CD4-positive, alpha-beta T cell treated with Interleukin-4 for 1 hour (primary cell): ENCODE data around the gene ZNF568.
A peak's percentile ranks its signal among the peaks of the same experiment; 100 is the strongest.

Experiments used
- DNase-seq, 2 donors: peaks; one replicate each; pipeline ENCODE4 v3.0.0-alpha.2; 2020 to 2022

The ZNF568 gene

DNA sequence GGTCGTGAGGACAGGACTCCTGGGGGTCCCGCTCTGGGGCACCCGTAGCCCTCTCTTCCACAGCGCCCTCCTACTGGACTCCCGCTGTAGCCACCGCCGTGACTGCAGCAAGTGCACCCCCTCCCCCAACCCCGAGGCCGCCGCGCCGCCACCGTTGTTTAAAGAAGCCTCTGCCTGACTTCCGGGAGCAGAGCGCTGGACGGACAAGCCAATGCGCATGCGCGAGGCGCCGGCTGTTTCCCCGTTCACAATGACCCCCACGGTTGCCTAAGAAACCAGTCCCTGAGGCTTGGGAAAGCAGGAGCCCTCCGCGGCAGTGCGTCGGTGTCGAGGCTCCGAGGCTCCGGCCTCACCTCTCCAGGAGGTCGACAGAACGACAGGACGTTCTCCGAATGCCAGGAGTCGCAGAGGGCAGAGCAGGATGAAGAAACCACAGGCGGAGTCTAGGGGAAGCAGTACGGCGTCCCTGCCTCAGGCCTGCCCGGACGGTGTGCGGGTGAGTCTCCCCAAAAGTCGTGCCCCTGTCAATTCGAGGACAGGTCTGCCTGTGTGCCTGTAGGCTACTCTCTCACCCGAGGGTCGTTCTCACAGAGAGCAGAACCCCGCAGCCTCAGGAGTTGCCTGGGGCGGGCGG is 91.6 kb downstream of the ZNF568 start:
- DNase-seq = peak; percentile 46 to 52

DNA sequence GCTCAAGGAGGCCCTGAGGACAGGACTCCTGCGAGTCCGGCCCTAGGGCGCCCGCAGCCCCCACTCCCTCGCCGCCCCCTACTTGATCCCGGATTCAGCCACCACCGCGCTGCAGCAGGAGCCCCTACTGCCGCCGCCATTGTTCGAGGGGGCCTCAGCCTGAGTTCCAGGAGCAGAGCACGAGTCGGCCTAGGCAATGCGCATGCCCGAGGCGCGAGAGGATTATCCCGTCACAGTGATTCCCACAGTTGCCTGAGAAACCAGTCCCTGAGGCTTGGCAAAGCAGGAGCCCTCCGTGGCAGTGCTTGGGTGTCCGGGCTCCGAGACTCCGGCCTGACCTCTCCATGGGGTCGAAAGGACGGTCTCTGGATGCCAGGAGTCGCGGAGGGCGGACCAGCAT is 93.7 kb downstream of the ZNF568 start:
- no peak for DNase-seq

DNA sequence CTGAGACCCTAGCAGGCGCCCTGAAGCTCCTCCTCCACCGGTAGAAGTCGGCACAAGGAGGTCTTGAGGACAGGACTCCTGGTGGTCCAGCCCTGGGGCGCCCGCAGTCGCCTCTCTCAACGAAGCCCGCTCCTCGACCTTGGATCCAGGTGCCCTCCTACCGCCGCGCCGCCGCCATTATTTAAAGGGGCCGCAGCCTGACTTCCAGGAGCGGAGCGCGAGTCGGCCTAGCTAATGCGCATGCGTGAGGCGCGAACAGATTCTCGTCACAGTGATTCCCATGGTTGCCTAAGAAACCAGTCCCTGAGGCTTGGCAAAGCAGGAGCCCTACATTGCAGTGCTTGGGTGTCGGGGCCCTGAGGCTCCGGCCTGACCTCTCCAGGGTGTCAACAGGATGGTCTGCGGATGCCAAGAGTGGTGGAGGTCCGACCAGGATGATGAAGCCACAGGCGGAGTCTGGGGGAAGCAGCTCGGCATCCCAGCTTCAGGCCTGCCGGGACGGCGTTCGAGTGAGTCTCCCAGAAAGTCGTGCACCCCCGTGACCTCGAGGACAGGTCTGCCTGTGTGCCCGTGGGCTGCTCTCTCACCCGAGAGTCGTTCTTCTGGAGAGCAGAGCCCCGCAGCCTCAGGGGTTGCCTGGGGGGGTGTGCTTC is 96.1 kb downstream of the ZNF568 start:
- no peak for DNase-seq

DNA sequence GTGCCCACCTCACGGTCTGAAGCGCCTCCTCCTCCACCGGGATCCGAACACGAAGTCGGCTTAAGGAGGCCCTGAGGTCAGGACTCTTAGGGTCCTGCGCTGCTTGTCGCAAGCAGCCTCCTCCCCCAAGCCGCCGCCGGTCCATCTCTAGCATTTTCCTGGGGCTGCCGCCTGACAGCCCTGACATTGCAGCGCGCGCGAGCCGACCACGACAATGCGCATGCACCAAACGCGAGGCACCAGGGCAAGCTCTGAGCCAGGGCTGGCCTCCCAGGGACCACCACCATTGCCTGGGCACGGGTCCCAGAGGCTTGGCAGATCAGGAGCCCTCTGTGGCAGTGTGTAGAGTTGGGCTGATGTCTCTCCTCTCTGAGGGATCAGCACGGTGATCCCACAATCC is 98.3 kb downstream of the ZNF568 start:
- DNase-seq = no peak

DNA sequence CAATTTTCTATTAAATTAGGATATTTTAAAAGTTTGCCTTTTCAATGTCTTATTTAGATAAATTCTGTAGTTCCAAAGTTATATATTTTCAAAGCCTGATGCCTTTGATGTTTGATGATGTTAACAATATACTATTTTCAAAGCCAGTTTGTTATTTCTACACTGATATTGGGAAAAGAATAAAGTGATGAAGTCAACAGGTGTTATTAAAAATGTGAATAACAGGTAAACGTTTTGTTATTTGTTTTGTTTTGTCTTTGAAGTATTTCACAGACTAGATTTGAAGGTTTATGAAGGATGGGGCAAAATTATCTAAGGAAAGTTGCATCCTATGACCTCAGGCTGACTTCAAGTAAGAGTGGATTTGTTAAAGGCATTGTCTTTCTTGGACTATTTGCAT is 129.0 kb downstream of the ZNF568 start:
- DNase-seq = no peak
